DOHH2 (cell line): Measurements from ENCODE around the gene RHOT2.

Experiments
- H3F3A ChIP-seq: fragments of 200-600 bp; sonication (generic), shearing (Covaris generic); 2 replicates; pipeline ENCODE4 v1.6.0; 2016; ENCODE audit warnings: antibody characterized with exemption, mild to moderate bottlenecking; ENCODE audit not compliant: control insufficient read depth, insufficient read depth
- H3K27ac ChIP-seq: fragments of 200-600 bp; sonication (generic); 2 replicates; pipeline ENCODE4 v1.5.1; 2014; ENCODE audit warnings: low read depth, mild to moderate bottlenecking, low read length, moderate library complexity
- H3K27me3 ChIP-seq: fragments of 200-600 bp; sonication (generic); 2 replicates; pipeline ENCODE4 v1.6.1; 2014; ENCODE audit warnings: mild to moderate bottlenecking, low read length, mixed read lengths; ENCODE audit not compliant: control insufficient read depth
- H3K36me3 ChIP-seq: fragments of 200-600 bp; sonication (generic); 2 replicates; pipeline ENCODE4 v1.6.1; 2014; ENCODE audit warnings: mild to moderate bottlenecking, low read length, moderate library complexity, mixed read lengths; ENCODE audit not compliant: control insufficient read depth
- H3K4me1 ChIP-seq: fragments of 200-600 bp; sonication (generic); 2 replicates; pipeline ENCODE4 v1.6.1; 2014; ENCODE audit warnings: mild to moderate bottlenecking, low read length, mixed read lengths; ENCODE audit not compliant: control insufficient read depth
- H3K4me2 ChIP-seq: fragments of 200-600 bp; sonication (generic); 2 replicates; pipeline ENCODE4 v1.6.0; 2014; ENCODE audit warnings: mild to moderate bottlenecking, low read length, moderate library complexity
- H3K4me3 ChIP-seq: fragments of 200-600 bp; sonication (generic); 2 replicates; pipeline ENCODE4 v1.5.1; 2014; ENCODE audit warnings: mild to moderate bottlenecking, low read length, mixed read lengths
- H3K79me2 ChIP-seq: fragments of 200-600 bp; sonication (generic); 2 replicates; pipeline ENCODE4 v1.6.1; 2014; ENCODE audit warnings: mild to moderate bottlenecking, low read length, mixed read lengths; ENCODE audit not compliant: control insufficient read depth
- H3K9me2 ChIP-seq: fragments of 200-600 bp; sonication (generic); replicated peaks from 2 replicates; pipeline ENCODE4 v1.6.1; 2014; ENCODE audit warnings: mild to moderate bottlenecking, low read length, mixed read lengths; ENCODE audit not compliant: control insufficient read depth
- H3K9me3 ChIP-seq: fragments of 200-600 bp; sonication (generic); 2 replicates; pipeline ENCODE4 v1.6.1; 2014; ENCODE audit warnings: antibody characterized with exemption, low read length, mixed read lengths; ENCODE audit not compliant: control insufficient read depth, insufficient read depth
- H4K20me1 ChIP-seq: fragments of 200-600 bp; sonication (generic); 2 replicates; pipeline ENCODE4 v1.6.0; 2014; ENCODE audit warnings: low read depth, mild to moderate bottlenecking, antibody characterized with exemption, low read length, moderate library complexity; ENCODE audit not compliant: control insufficient read depth, insufficient read depth
- CTCF ChIP-seq: fragments of 200-600 bp; sonication (generic); IDR thresholded peaks from one replicate; pipeline ENCODE4 v1.5.1; 2014; ENCODE audit warnings: antibody characterized with exemption, mild to moderate bottlenecking, low read depth, low read length; ENCODE audit not compliant: poor library complexity, severe bottlenecking
- EZH2phosphoT487 ChIP-seq: fragments of 200-600 bp; sonication (generic); IDR thresholded peaks from 2 replicates; pipeline ENCODE4 v1.6.1; 2017; ENCODE audit warnings: borderline replicate concordance, mild to moderate bottlenecking, antibody characterized with exemption, low read length, moderate library complexity, mixed read lengths

The RHOT2 gene

GRCh38 chr16:627454-628239, 40.3 kb upstream of the RHOT2 start:
- peaks cover 2% of the 10 kb centered on the region; the same call in 1 of the 2 replicates for H3K36me3 ChIP-seq
- H3K27ac ChIP-seq: no peak overlapping the region
- no peaks in the 10 kb centered on the region for H4K20me1 ChIP-seq
- no peak overlapping the region for H3K4me3 ChIP-seq
- TF ChIP-seq CTCF (no peak), EZH2phosphoT487 (no peak)
- H3K4me2 ChIP-seq: no peak overlapping the region
- no peaks in the 10 kb centered on the region for H3F3A ChIP-seq
- no peaks in the 10 kb centered on the region for H3K9me3 ChIP-seq
- no peaks in the 10 kb centered on the region for H3K4me1 ChIP-seq
- no peaks in the 10 kb centered on the region for H3K27me3 ChIP-seq
- no peaks in the 10 kb centered on the region for H3K79me2 ChIP-seq
- no peaks in the 10 kb centered on the region for H3K9me2 ChIP-seq

- Histone ChIP-seq H3K36me3 (peaks cover 7% of the 10 kb centered on the region), H3K4me3 (no peak overlapping the region), H3K4me2 (no peak overlapping the region), H3K27ac (no peak overlapping the region), H3K27me3 (no peaks in the 10 kb centered on the region), H3K79me2 (no peaks in the 10 kb centered on the region), H3K9me2 (no peaks in the 10 kb centered on the region), H3K4me1 (no peaks in the 10 kb centered on the region), H4K20me1 (no peaks in the 10 kb centered on the region), H3F3A (no peaks in the 10 kb centered on the region), H3K9me3 (no peaks in the 10 kb centered on the region)
- no peak for TF ChIP-seq CTCF
- no peak for TF ChIP-seq EZH2phosphoT487
These were observed 39.4 kb upstream of the RHOT2 start for GRCh38 chr16:628321-629061.

- Histone ChIP-seq H3K27ac (no peak overlapping the region), H3F3A (no peaks in the 10 kb centered on the region), H3K36me3 (peaks cover 13% of the 10 kb centered on the region), H3K4me1 (no peaks in the 10 kb centered on the region), H3K9me2 (no peaks in the 10 kb centered on the region), H3K4me2 (no peak overlapping the region), H3K9me3 (no peaks in the 10 kb centered on the region), H3K4me3 (no peak overlapping the region), H3K27me3 (no peaks in the 10 kb centered on the region), H4K20me1 (no peaks in the 10 kb centered on the region), H3K79me2 (peaks cover under 1% of the 10 kb centered on the region)
- TF ChIP-seq CTCF (no peak), EZH2phosphoT487 (no peak)
These were observed 38.6 kb upstream of the RHOT2 start for GRCh38 chr16:629185-629832.
